Kidney (tissue), 14 donors: Measurements from ENCODE around the gene KRT79. TPM values are rescaled to one million over a fixed set of nuclear protein-coding genes. Genes with fewer than 3 reads are reported as not detected.

Experiments used
- DNase-seq, 5 donors: peaks; one replicate each; pipeline ENCODE4 v3.0.0-alpha.2; 2013 to 2020
- FAIRE-seq: peaks from 2 replicates; lab custom pipeline; 2012; peaks lifted over from hg19 to GRCh38; lab: Jason Lieb, UNC
- H3K27ac ChIP-seq, 2 donors: one replicate each; pipeline ENCODE4 v1.7.0; 2013; ENCODE audit warnings: low read depth in 2 of 2, low read length in 2 of 2, inconsistent platforms in 1 of 2
- H3K27me3 ChIP-seq: one replicate; pipeline ENCODE4 v1.7.1; 2013; ENCODE audit warnings: low read length, inconsistent platforms; ENCODE audit not compliant: control insufficient read depth, insufficient read depth
- H3K36me3 ChIP-seq, 3 donors: one replicate each; pipeline versions ENCODE4 v1.7.0 to v1.7.1; 2013; ENCODE audit warnings: low read length in 3 of 3, control low read depth in 1 of 3, inconsistent platforms in 1 of 3; ENCODE audit not compliant: insufficient read depth in 3 of 3, control insufficient read depth in 2 of 3
- H3K4me1 ChIP-seq, 3 donors: one replicate each; pipeline versions ENCODE4 v1.7.0 to v1.7.1; 2013; ENCODE audit warnings: low read length in 3 of 3, inconsistent platforms in 1 of 3, low read depth in 1 of 3; ENCODE audit not compliant: control insufficient read depth in 2 of 3, insufficient read depth in 2 of 3
- H3K4me3 ChIP-seq, 3 donors: one replicate each; pipeline versions ENCODE4 v1.7.0 to v1.8.1; 2013; ENCODE audit warnings: low read length in 3 of 3, control low read depth in 1 of 3, inconsistent platforms in 1 of 3
- H3K9ac ChIP-seq, 3 donors: one replicate each; pipeline versions ENCODE4 v1.7.0 to v1.7.1; 2013; ENCODE audit warnings: low read length in 3 of 3, control low read depth in 1 of 3, inconsistent platforms in 1 of 3
- H3K9me3 ChIP-seq, 3 donors: one replicate each; pipeline versions ENCODE4 v1.7.0 to v1.7.1; 2013; ENCODE audit warnings: low read length in 3 of 3, control low read depth in 1 of 3, inconsistent platforms in 1 of 3; ENCODE audit not compliant: control insufficient read depth in 2 of 3, insufficient read depth in 1 of 3
- CTCF ChIP-seq: IDR thresholded peaks from 3 replicates; pipeline ENCODE4 v1.5.1; 2012; ENCODE audit warnings: mild to moderate bottlenecking, moderate library complexity, borderline replicate concordance; ENCODE audit not compliant: insufficient read depth; ENCODE audit errors: extremely low read depth
- intact Hi-C: fragments of 100-400 bp; cut with DNase I; formaldehyde crosslinking; loops from one replicate; pipeline ENCODE4 v1.11.1; 2022
- polyA plus RNA-seq: library from polyadenylated mRNA; stranded (reverse); fragments of 350-450 nt; fragmentation: Illumina TruSeq; extraction: RNeasy Lipid Tissue Mini Kit (QIAGEN cat#74804); gene quantifications from one replicate; pipeline ENCODE4 v1.2.3, GENCODE V29; 2014; ENCODE audit warnings: low read depth, low replicate concordance; ENCODE audit not compliant: insufficient read depth
- total RNA-seq: library from RNA; stranded (reverse); fragmentation: NEBNext Ultra II Directional; extraction: Animal tissue kit (Norgen Biotek cat#: 25700); gene quantifications from one replicate; pipeline ENCODE4 v1.2.1, GENCODE V29; 2021
- donor health status: control.
- donor health status: control.
- donor health status: control.
- donor health status: control.
- donor health status: control.
- donor health status: DM: yes; HTN: yes; CAD: no.
- donor health status: Normal renal cell carcinoma (clear cell type).

The KRT79 gene
- total and polyA plus RNA-seq, 2 donors from 2014 or later: not detected

DNA sequence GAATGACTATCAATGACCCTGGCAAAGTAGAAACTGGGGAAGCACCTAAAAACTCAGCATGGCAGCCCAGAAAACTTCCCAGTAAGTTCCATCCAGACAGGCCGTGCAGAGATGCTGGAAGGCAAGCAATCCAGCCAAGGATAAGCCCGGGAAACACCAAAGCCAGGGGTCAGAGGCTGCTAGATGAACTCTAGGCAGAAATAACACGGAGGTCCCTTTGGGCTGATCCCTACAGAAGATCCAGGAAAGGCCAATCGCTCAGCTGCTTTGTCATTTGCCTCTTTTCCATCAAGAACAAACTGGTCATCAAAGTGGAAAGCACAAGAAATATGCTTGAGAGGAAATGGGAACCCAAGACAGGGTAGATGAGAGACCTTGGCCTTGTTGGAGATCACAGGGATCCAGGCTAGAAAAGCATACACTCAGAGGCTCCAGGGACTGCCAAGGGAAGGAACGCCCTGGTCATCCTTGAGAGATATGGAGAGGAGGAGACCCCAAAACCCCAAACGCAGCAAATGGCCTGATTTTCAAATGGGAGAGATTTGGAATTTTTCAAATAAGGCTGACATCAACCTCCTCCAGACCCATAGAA is 6.5 kb downstream of the KRT79 start:
- Histone ChIP-seq H3K9ac (no peak overlapping the region), H3K36me3 (no peaks in the 10 kb centered on the region), H3K9me3 (no peaks in the 10 kb centered on the region), H3K4me3 (no peak overlapping the region), H3K27me3 (no peaks in the 10 kb centered on the region), H3K27ac (no peak overlapping the region), H3K4me1 (no peaks in the 10 kb centered on the region)
- intact Hi-C loops: no loop called here
- DNase-seq: no peak
- FAIRE-seq: no peak
- TF ChIP-seq CTCF: no peak

DNA sequence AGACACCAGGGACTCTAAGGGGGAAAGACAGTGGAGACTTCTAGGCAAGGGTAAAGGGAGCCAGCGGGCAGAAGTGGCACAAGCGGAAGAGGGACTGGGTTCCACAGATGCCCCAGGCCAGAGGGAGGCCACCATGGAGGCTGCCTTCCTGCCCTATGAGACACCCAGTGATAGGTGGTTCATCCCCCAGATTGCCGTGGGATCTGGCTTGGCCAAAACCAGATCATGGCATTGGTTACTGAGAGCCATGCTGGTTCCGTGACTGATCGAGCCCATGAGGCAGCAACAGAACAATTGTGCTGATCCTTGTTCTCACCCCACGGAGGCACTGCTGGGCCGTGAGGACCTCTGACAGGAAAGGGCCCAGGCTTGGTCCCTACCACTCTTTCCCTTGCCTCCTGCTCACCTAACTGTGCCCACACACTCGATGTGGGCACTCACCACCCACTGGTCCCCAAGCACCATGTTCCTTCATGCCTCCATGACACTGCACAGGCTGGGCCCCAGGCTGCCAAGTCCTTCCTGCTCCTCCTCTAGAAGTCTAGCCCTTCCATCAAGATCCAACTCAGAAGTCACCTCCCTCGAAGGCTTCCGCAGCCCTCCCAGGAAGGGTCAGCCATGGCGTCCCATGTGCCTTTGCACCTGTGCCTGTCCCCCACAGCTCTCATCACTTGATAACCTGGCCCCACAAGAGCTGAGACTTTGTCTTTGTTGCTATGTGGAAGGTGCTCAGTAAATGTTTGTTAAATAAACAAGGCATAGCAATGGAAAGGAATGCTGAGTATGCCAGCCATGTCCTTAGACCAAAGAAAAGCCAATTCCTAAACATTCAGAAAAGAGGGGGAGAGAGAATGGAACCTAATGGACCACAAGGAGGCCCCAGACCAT is 7.3 kb downstream of the KRT79 start:
- no peak overlapping the region for H3K9ac ChIP-seq
- no peaks in the 10 kb centered on the region for H3K9me3 ChIP-seq
- H3K27me3 ChIP-seq: no peaks in the 10 kb centered on the region
- no peak overlapping the region for H3K27ac ChIP-seq
- intact Hi-C loops: no loop called here
- no peaks in the 10 kb centered on the region for H3K36me3 ChIP-seq
- DNase-seq (no peak), FAIRE-seq (no peak)
- H3K4me3 ChIP-seq: no peak overlapping the region
- no peaks in the 10 kb centered on the region for H3K4me1 ChIP-seq
- TF ChIP-seq CTCF: no peak

- Histone ChIP-seq H3K9me3 (no peaks in the 10 kb centered on the region), H3K9ac (no peak overlapping the region), H3K4me1 (no peaks in the 10 kb centered on the region), H3K4me3 (no peak overlapping the region), H3K27ac (no peak overlapping the region), H3K27me3 (no peaks in the 10 kb centered on the region), H3K36me3 (no peaks in the 10 kb centered on the region)
- DNase-seq (no peak), FAIRE-seq (no peak)
- no peak for TF ChIP-seq CTCF
- intact Hi-C loops: no loop called here
These were observed 8.2 kb downstream of the KRT79 start for GRCh38 chr12:52825961-52826360.
